Hematopoietic multipotent progenitor cell treated with erythropoietin and hydrocortisone succinate and interleukin-3 and kit ligand, for 6 days (in vitro differentiated cells): Measurements from ENCODE around the gene ADPRH.

Experiments
- DNase-seq: peaks from one replicate; pipeline ENCODE4 v3.0.0-alpha.2; 2015

Gene ADPRH

GRCh38 chr3:119631516-119631915, 52.2 kb downstream of the ADPRH start:
- no peak for DNase-seq

DNA sequence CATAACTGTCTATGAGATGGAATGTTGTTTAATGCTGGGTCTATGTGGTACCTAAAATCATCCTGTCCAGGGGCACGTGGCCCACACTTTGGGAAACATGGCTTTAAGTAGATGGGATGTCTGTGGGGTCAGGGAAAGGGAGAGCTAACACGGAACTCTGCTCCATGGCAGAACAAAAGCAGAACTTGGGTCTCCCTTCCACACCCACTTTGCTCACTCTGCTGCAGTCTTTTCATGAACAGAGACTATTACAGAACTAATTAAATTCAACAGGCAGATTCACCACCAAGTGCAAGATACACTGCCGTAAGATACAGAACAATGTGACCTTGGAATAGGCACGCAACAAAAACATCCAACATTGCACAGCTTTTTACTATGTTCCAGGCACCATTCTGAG, 52.9 kb downstream of the ADPRH start:
- DNase-seq: no peak

DNA sequence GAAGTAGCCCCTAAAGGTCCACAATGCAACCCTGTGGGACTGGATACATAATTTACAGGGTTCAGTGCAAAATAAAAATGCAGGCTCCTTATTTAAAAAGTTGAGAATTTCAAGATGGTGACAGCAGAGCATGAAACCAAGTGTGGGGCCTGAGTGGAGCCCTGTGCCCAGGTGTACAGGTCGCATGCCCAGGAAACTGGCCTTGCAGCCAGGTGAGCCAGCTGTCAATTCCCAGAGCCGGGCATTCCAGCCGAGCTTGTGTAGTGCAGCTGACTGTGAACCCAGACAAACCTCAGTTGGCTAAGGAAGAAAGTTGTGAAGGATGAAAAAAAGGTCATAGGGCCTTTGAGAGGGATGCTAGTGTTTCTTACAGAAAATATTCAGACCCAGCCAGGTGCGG, 53.5 kb downstream of the ADPRH start:
- DNase-seq: no peak

GRCh38 chr3:119635719-119636118, 56.4 kb downstream of the ADPRH start:
- no peak for DNase-seq

DNA sequence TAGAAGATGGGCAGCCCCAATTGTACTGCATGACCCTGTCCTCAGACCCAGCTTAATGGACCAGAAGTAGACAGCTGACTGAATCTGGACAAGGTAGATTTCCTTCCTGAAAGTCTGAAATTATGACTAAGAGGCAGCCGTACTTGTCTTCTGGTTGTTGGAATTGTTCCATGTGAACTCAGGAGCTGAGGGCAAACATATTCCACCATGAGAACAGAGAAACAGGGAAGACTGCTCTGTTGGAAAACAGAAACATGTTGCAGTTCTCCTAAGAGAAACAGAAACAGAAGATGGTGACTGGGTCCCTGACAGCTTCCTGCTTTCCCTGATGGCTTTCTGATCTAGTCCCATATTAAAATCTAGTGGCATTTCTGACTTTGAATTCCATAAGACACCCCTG, 57.0 kb downstream of the ADPRH start:
- no peak for DNase-seq

GRCh38 chr3:119636891-119637611, 57.8 kb downstream of the ADPRH start:
- peak; percentile 32 for DNase-seq

GRCh38 chr3:119637679-119638477, 58.6 kb downstream of the ADPRH start:
- peak; percentile 45 for DNase-seq
